ENCODE measurements around the gene CRACR2A. TPM values are rescaled to one million over a fixed set of nuclear protein-coding genes. Genes with fewer than 3 reads are reported as not detected.

Gene CRACR2A
- total and polyA plus RNA-seq, 2 of the 4 experiments (the other 2 are of a cell fraction), result 0.54 to 0.60 TPM

DNA sequence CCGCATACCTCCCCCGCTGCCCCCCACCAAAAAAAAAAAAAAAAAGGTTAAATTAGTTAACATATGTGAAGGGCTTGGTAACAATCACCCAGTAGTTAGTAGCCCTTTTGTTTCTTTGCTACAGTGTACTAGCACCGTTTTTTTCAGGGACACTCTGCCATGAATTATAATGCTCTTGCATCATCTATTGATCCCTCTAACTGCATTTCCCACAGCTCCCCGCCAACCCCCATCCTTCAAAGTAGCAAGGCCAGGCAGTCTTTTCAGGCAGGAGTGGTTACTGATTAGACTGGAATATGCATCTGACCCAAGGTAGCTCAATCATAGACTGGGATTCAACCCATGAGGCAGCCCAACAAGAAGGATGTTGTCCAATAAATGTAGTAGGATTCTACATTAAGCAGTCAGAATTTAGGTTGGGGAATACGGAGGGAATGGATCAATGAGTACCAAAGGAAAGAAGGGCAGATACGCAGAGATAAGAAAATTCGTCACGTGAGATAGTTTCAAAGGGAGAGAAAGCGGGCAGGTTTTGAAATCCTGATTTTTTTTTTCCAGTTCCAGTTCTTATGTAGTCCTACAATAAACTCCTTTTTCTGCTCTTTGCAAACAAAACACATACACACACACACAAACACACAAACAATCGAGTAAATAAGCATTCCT lies 39.8 kb upstream of the CRACR2A start:
- Histone ChIP-seq H3K27me3 (ENCODE audit: control insufficient read depth, insufficient read depth, low read length) (peaks cover 5% of the 10 kb centered on the region; the same call in 1 of the 2 replicates), H3K4ac (ENCODE audit: low read depth, low read length) (no peak overlapping the region), H3K9me1 (ENCODE audit: insufficient read depth, low read length) (no peaks in the 10 kb centered on the region), H3K36me3 (ENCODE audit: control insufficient read depth, insufficient read depth, low read length) (no peaks in the 10 kb centered on the region), H2AK9ac (replicated peaks; ENCODE audit: low read depth, low read length, poor library complexity) (no peak overlapping the region), H3K79me1 (ENCODE audit: low read depth in 1 of 2, low read length in 2 of 2) (no peaks in the 10 kb centered on the region), H3K4me3 (ENCODE audit: insufficient read depth, low read depth, low read length) (no peak overlapping the region), H2AK5ac (ENCODE audit: low read depth, low read length) (no peak overlapping the region), H2AFZ (replicated peaks; ENCODE audit: low read length, poor library complexity) (no peak overlapping the region), H4K20me1 (ENCODE audit: insufficient read depth, low read length) (no peaks in the 10 kb centered on the region), H2BK5ac (ENCODE audit: low read depth, low read length, poor library complexity, severe bottlenecking) (no peak overlapping the region), H3K27ac (ENCODE audit: insufficient read depth, low read length) (no peak overlapping the region), H3K4me1 (ENCODE audit: control insufficient read depth, insufficient read depth, low read length) (no peaks in the 10 kb centered on the region), H2BK120ac (ENCODE audit: low read depth, low read length) (no peak overlapping the region), H3K4me2 (ENCODE audit: low read depth, low read length) (no peak overlapping the region), H3K14ac (replicated peaks; ENCODE audit: low read depth, low read length) (no peak overlapping the region), H4K91ac (ENCODE audit: insufficient read depth, low read depth, low read length) (no peak overlapping the region), H4K8ac (ENCODE audit: low read depth in 2 of 2, low read length in 2 of 2) (no peak overlapping the region), H2BK15ac (ENCODE audit: low read depth, low read length) (no peak overlapping the region), H3K18ac (ENCODE audit: low read depth, low read length) (no peak overlapping the region), H3K9ac (ENCODE audit: low read depth, low read length) (no peak overlapping the region), H4K5ac (ENCODE audit: low read depth, low read length) (no peak overlapping the region), H3K56ac (ENCODE audit: extremely low read depth, insufficient read depth, low read length) (no peak overlapping the region), H3K9me3 (ENCODE audit: control insufficient read depth, insufficient read depth, low read length) (no peaks in the 10 kb centered on the region), H2BK20ac (ENCODE audit: low read depth, low read length) (no peak overlapping the region), H3K23ac (ENCODE audit: low read depth, low read length) (no peak overlapping the region)
- in situ Hi-C loops (cut with MboI; ENCODE audit: low sequenced_read_pairs), result loop anchor here (10.0 kb wide), 1 partner anchor 478 kb away; no protein-coding TSS in a partner anchor
- ChIA-PET CTCF (interaction anchor here (1.2 kb wide), 1 partner anchor 11 kb away, joined by 3 read pairs; no protein-coding TSS in a partner anchor), POLR2A (ENCODE audit: unreplicated experiment) (no interaction called here)
- dilution Hi-C loops (cut with HindIII; ENCODE audit: low sequenced_read_pairs, unreplicated experiment), result no loop called here
- TF ChIP-seq, protein P1, sequence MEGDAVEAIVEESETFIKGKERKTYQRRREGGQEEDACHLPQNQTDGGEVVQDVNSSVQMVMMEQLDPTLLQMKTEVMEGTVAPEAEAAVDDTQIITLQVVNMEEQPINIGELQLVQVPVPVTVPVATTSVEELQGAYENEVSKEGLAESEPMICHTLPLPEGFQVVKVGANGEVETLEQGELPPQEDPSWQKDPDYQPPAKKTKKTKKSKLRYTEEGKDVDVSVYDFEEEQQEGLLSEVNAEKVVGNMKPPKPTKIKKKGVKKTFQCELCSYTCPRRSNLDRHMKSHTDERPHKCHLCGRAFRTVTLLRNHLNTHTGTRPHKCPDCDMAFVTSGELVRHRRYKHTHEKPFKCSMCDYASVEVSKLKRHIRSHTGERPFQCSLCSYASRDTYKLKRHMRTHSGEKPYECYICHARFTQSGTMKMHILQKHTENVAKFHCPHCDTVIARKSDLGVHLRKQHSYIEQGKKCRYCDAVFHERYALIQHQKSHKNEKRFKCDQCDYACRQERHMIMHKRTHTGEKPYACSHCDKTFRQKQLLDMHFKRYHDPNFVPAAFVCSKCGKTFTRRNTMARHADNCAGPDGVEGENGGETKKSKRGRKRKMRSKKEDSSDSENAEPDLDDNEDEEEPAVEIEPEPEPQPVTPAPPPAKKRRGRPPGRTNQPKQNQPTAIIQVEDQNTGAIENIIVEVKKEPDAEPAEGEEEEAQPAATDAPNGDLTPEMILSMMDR (conservative IDR thresholded peaks at IDR 0.05; ENCODE audit: low read depth, low read length), result no peak
- TF ChIP-seq BHLHE40 (IDR thresholded peaks at IDR 0.05; ENCODE audit: low read depth, low read length) (no peak), CEBPB (IDR thresholded peaks at IDR 0.05; ENCODE audit: low read depth, low read length) (no peak), RFX5 (IDR thresholded peaks at IDR 0.05; ENCODE audit: low read depth, low read length) (no peak), MAZ (IDR thresholded peaks at IDR 0.05; ENCODE audit: borderline replicate concordance, low read depth, low read length) (no peak), NFE2L2 (IDR thresholded peaks at IDR 0.05; ENCODE audit: low read depth, low read length) (no peak), RAD21 (IDR thresholded peaks at IDR 0.05; ENCODE audit: low read length) (no peak), FOS (IDR thresholded peaks at IDR 0.05; ENCODE audit: low read depth, low read length) (no peak), SMC3 (IDR thresholded peaks at IDR 0.05; ENCODE audit: low read depth, low read length) (no peak)
- TF ChIP-seq, protein P2, sequence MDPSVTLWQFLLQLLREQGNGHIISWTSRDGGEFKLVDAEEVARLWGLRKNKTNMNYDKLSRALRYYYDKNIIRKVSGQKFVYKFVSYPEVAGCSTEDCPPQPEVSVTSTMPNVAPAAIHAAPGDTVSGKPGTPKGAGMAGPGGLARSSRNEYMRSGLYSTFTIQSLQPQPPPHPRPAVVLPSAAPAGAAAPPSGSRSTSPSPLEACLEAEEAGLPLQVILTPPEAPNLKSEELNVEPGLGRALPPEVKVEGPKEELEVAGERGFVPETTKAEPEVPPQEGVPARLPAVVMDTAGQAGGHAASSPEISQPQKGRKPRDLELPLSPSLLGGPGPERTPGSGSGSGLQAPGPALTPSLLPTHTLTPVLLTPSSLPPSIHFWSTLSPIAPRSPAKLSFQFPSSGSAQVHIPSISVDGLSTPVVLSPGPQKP (IDR thresholded peaks at IDR 0.05; ENCODE audit: borderline replicate concordance, low read depth, low read length), result no peak
- TF ChIP-seq, protein P3, sequence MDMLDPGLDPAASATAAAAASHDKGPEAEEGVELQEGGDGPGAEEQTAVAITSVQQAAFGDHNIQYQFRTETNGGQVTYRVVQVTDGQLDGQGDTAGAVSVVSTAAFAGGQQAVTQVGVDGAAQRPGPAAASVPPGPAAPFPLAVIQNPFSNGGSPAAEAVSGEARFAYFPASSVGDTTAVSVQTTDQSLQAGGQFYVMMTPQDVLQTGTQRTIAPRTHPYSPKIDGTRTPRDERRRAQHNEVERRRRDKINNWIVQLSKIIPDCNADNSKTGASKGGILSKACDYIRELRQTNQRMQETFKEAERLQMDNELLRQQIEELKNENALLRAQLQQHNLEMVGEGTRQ (IDR thresholded peaks at IDR 0.05; ENCODE audit: low read depth, low read length), result no peak
- no TSS peak for BruUV-seq (replicated peaks)
- no peak for ATAC-seq (ENCODE audit: low read depth)
- no peak for DNase-seq
- intact Hi-C loops (cut with micrococcal nuclease), result no loop called here
- WGBS, 2 experiments (ENCODE audit: extremely low coverage in 2 of 2, insufficient read length in 1 of 2), result 86% methylated on average over 1 of the region's 10 CpGs; no CpG with 5 or more reads in 1 of the 2 experiments

All from IMR-90 (cell line).